ENCODE measurements around the gene FSD1. TPM values are rescaled to one million over a fixed set of nuclear protein-coding genes. Genes with fewer than 3 reads are reported as not detected.
"Not testable (repeated sequence)": the region's sequence is repeated elsewhere in the genome, so short reads cannot be mapped to it uniquely, and the experiment has no call there.

Gene FSD1
- total RNA-seq, 6 experiments from 2014 or later = 0.19 to 2.2 (median 0.52) TPM; not detected in 2

- Histone ChIP-seq H3K27ac (peak overlapping the region in 1 of 3 donors; percentile 45), H3K36me3 (no peaks in the 10 kb centered on the region), H3K4me3 (no peak overlapping the region), H3K4me1 (peaks cover 0 to 34% (median 14%) of the 10 kb centered on the region in 4 donors), H3K27me3 (no peaks in the 10 kb centered on the region), H3K9me3 (no peaks in the 10 kb centered on the region)
- ATAC-seq (no peak), DNase-seq (no peak)
- intact Hi-C loops (cut with DNase I) = no loop called here
- WGBS (ENCODE audit: insufficient coverage, low coverage, low lambda C conversion rate, missing lambda C conversion rate) = 60% methylated on average over 5 of the region's 6 CpGs
- TF ChIP-seq, protein P1, sequence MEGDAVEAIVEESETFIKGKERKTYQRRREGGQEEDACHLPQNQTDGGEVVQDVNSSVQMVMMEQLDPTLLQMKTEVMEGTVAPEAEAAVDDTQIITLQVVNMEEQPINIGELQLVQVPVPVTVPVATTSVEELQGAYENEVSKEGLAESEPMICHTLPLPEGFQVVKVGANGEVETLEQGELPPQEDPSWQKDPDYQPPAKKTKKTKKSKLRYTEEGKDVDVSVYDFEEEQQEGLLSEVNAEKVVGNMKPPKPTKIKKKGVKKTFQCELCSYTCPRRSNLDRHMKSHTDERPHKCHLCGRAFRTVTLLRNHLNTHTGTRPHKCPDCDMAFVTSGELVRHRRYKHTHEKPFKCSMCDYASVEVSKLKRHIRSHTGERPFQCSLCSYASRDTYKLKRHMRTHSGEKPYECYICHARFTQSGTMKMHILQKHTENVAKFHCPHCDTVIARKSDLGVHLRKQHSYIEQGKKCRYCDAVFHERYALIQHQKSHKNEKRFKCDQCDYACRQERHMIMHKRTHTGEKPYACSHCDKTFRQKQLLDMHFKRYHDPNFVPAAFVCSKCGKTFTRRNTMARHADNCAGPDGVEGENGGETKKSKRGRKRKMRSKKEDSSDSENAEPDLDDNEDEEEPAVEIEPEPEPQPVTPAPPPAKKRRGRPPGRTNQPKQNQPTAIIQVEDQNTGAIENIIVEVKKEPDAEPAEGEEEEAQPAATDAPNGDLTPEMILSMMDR (IDR thresholded peaks at IDR 0.05) = no peak
- TF ChIP-seq POLR2A (IDR thresholded peaks at IDR 0.05) = no peak
These were observed 41.6 kb downstream of the FSD1 start for GRCh38 chr19:4346020-4346383.

DNA sequence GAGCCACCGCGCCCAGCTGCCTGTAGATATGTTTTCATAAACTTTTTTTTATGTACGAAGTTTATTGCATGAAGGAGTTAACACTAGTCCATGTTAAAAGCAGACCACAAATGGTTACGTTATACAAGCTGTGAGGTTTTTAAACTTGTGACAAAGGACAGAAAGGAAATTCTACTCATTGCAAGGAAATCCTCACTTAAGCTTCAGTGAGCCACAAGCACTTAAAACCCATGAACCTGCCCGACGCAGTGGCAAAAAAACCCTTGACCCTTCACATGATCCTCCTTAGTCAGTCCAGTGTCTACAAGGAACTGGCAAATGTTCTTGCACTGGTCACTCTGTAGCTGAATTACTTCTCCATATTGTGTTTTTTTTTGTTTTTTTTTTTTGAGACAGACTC is 43.1 kb downstream of the FSD1 start:
- Histone ChIP-seq H3K4me3 (no peak overlapping the region), H3K9me3 (no peaks in the 10 kb centered on the region), H3K27ac (no peak overlapping the region), H3K27me3 (no peaks in the 10 kb centered on the region), H3K4me1 (peaks cover 0 to 19% (median 5%) of the 10 kb centered on the region in 4 donors), H3K36me3 (no peaks in the 10 kb centered on the region)
- 68% methylated on average over 6 of the region's 6 CpGs for WGBS (ENCODE audit: insufficient coverage, low coverage, low lambda C conversion rate, missing lambda C conversion rate)
- DNase-seq (no peak), ATAC-seq (no peak)
- TF ChIP-seq, protein P1 (IDR thresholded peaks at IDR 0.05) = no peak
- no peak for TF ChIP-seq POLR2A (IDR thresholded peaks at IDR 0.05)
- intact Hi-C loops (cut with DNase I) = no loop called here

DNA sequence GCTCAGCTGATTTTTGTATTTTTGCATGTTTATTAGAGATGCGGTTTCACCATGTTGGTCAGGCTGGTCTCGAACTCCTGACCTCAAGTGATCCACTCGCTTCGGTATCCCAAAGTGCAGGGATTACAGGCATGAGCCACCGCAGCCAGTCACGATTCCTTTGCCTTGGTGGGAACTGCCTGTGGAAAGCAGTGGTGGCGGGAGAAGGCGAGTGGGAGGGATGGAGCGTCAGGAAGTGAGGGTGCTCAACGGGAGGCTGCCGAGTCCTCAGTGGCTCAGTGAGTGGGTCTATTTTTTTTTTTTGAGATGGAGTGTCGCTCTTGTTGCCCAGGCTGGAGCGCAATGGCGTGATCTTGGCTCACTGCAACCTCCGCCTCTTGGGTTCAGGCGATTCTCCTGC is 44.8 kb downstream of the FSD1 start:
- H3K27me3 ChIP-seq; intact Hi-C loops (cut with DNase I); ATAC-seq; H3K36me3 ChIP-seq; H3K4me3 ChIP-seq; DNase-seq; H3K9me3 ChIP-seq; H3K27ac ChIP-seq: not testable (repeated sequence)
- 91% methylated on average over 11 of the region's 16 CpGs for WGBS (ENCODE audit: insufficient coverage, low coverage, low lambda C conversion rate, missing lambda C conversion rate)
- H3K4me1 ChIP-seq = peaks cover 0 to 15% (median 5%) of the 10 kb centered on the region in 4 donors

DNA sequence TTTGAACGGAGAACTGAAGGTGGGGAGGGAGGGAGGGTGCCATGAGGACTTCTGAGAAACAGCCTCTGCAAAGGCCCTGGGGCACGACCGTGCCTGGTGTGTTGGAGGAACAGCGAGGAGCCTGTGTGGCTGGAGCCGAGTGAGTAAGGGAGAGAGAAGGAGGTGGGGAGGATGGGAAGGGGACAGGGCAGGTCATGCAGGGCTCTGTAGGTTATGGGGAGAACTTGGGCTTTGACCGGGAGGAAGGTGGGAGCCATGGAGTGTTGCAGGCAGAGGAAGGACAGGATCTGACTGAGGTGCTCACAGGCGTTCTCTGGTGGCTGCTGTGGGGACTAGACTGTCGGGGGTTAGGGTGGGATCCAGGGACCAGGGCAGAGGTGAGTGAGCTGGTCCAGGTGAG is 45.7 kb downstream of the FSD1 start:
- ATAC-seq = no peak
- no peak for TF ChIP-seq POLR2A (IDR thresholded peaks at IDR 0.05)
- TF ChIP-seq, protein P1 (IDR thresholded peaks at IDR 0.05) = no peak
- intact Hi-C loops (cut with DNase I) = no loop called here
- Histone ChIP-seq H3K4me3 (no peak overlapping the region), H3K9me3 (no peaks in the 10 kb centered on the region), H3K4me1 (peaks cover 0 to 13% (median 5%) of the 10 kb centered on the region in 4 donors), H3K36me3 (no peaks in the 10 kb centered on the region), H3K27me3 (no peaks in the 10 kb centered on the region), H3K27ac (no peak overlapping the region)
- WGBS (ENCODE audit: insufficient coverage, low coverage, low lambda C conversion rate, missing lambda C conversion rate) = 78% methylated on average over 6 of the region's 8 CpGs
- no peak for DNase-seq

GRCh38 chr19:4350726-4351125 is 46.3 kb downstream of the FSD1 start:
- DNase-seq (no peak), ATAC-seq (no peak)
- WGBS (ENCODE audit: insufficient coverage, low coverage, low lambda C conversion rate, missing lambda C conversion rate) = 90% methylated on average over 6 of the region's 9 CpGs
- intact Hi-C loops (cut with DNase I) = no loop called here
- H3K4me3 ChIP-seq = no peak overlapping the region
- H3K36me3 ChIP-seq = no peaks in the 10 kb centered on the region
- H3K27me3 ChIP-seq = no peaks in the 10 kb centered on the region
- peaks cover 0 to 7% (median 2%) of the 10 kb centered on the region in 4 donors for H3K4me1 ChIP-seq
- no peak overlapping the region for H3K27ac ChIP-seq
- H3K9me3 ChIP-seq = no peaks in the 10 kb centered on the region
- no peak for TF ChIP-seq POLR2A (IDR thresholded peaks at IDR 0.05)

DNA sequence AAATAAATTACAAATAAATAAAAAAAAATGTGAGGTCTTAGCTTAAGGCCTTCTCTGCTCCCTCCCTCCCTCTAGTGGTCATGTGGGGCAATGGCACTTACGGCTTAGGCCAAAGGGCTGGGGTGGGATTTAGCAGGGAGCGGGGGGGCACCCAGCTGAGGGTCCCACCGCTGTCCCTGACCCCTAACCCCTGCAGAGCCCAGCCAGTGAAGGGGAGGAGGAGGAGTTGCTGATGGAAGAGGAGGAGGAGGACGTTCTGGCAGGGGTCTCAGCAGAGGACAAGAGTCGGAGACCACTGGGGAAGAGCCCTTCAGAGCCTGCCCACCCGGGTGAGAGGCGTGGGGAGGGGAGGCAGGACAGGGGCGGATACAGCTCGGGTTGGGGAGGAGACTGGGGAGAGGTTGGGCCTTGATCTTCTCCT is 48.3 kb downstream of the FSD1 start:
- no peak overlapping the region for H3K27ac ChIP-seq
- no peaks in the 10 kb centered on the region for H3K4me1 ChIP-seq
- no peaks in the 10 kb centered on the region for H3K27me3 ChIP-seq
- no peaks in the 10 kb centered on the region for H3K9me3 ChIP-seq
- WGBS (ENCODE audit: insufficient coverage, low coverage, low lambda C conversion rate, missing lambda C conversion rate) = 17% methylated on average over 6 of the region's 9 CpGs
- no peak for TF ChIP-seq POLR2A (IDR thresholded peaks at IDR 0.05)
- TF ChIP-seq, protein P1 (IDR thresholded peaks at IDR 0.05) = peak; percentile 78 to 83 (median 81)
- DNase-seq = peak in 2 of 3 donors; percentile 51 to 65
- H3K4me3 ChIP-seq = no peak overlapping the region
- intact Hi-C loops (cut with DNase I) = no loop called here
- H3K36me3 ChIP-seq = peaks cover 0 to 5% (median 0%) of the 10 kb centered on the region in 4 donors
- ATAC-seq = peak; percentile 63 to 73 (median 67)

Data from right lobe of liver (tissue), 6 donors.